Testis (tissue), 2 donors: ENCODE data around the gene TFAP2A.

ENCODE experiments used
- POLR2A ChIP-seq: fragments of 450-650 bp; IDR thresholded peaks from one replicate; pipeline ENCODE4 v1.6.1; 2017; ENCODE audit warnings: antibody characterized with exemption, mild to moderate bottlenecking, moderate library complexity
- TF ChIP-seq, protein P1 (sequence below), 3 experiments: fragments of 450-650 bp in 2 of 3; fragments of 200-600 bp in 1 of 3; sonication (generic) in 1 of 3; IDR thresholded peaks; one replicate each; pipeline ENCODE4 v1.5.1; 2016 to 2019; ENCODE audit warnings: antibody characterized with exemption in 3 of 3, mild to moderate bottlenecking in 2 of 3, moderate library complexity in 1 of 3

DNA sequence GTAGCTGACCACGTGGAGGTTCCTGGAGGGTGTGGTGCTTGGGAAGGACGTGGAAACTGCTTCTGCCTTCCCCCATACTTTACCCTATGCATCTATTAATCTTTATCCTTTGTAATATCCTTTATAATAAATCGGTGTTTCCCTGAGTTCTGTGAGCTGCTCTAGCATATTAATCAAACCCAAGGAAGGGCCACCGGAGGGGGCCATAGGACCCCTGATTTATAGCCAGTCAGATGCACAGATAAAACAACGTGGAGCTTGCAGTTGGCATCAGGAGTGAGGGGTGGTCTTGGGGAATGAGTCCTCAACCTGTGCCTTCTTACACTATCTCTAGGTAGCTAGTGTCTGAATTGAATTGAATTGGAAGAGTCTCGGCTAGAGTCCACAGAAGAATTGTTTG, 36.5 kb upstream of the TFAP2A start:
- TF ChIP-seq, protein P1, sequence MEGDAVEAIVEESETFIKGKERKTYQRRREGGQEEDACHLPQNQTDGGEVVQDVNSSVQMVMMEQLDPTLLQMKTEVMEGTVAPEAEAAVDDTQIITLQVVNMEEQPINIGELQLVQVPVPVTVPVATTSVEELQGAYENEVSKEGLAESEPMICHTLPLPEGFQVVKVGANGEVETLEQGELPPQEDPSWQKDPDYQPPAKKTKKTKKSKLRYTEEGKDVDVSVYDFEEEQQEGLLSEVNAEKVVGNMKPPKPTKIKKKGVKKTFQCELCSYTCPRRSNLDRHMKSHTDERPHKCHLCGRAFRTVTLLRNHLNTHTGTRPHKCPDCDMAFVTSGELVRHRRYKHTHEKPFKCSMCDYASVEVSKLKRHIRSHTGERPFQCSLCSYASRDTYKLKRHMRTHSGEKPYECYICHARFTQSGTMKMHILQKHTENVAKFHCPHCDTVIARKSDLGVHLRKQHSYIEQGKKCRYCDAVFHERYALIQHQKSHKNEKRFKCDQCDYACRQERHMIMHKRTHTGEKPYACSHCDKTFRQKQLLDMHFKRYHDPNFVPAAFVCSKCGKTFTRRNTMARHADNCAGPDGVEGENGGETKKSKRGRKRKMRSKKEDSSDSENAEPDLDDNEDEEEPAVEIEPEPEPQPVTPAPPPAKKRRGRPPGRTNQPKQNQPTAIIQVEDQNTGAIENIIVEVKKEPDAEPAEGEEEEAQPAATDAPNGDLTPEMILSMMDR (IDR thresholded peaks at IDR 0.05) = no peak
- TF ChIP-seq POLR2A = no peak
